HEK293T (cell line): ENCODE measurements around the gene UBL4A.

Experiments used
- CTCF ChIA-PET: fragments of 350-600 bp; formaldehyde crosslinking; extraction: SDS; loops from one replicate; lab custom pipeline; 2021; ENCODE audit warnings: antibody characterized with exemption, inconsistent platforms; lab: Yijun Ruan, JAX
- POLR2A ChIA-PET: fragments of 350-600 bp; formaldehyde crosslinking; extraction: SDS; loops from one replicate; lab custom pipeline; 2020; ENCODE audit warnings: antibody characterized with exemption, inconsistent platforms; lab: Yijun Ruan, JAX
- DNase-seq: peaks from one replicate; pipeline ENCODE4 v3.0.0; 2012; ENCODE audit warnings: mixed read lengths; ENCODE audit errors: extremely low spot score
- ARNT ChIP-seq: fragments of 450-650 bp; IDR thresholded peaks from 2 replicates; pipeline ENCODE4 v1.6.1; 2017; ENCODE audit warnings: mild to moderate bottlenecking
- BHLHE40 ChIP-seq: fragments of 450-650 bp; IDR thresholded peaks from 2 replicates; pipeline ENCODE4 v1.6.1; 2016; ENCODE audit warnings: mild to moderate bottlenecking, moderate library complexity, borderline replicate concordance
- CTBP1 ChIP-seq: fragments of 450-650 bp; IDR thresholded peaks from 2 replicates; pipeline ENCODE4 v1.6.1; 2016; ENCODE audit warnings: borderline replicate concordance
- ELF4 ChIP-seq: fragments of 450-650 bp; IDR thresholded peaks from 2 replicates; pipeline ENCODE4 v1.6.1; 2017; ENCODE audit warnings: antibody characterized with exemption
- FOXA1 ChIP-seq: fragments of 450-650 bp; IDR thresholded peaks from 2 replicates; pipeline ENCODE4 v1.6.1; 2016; ENCODE audit warnings: mild to moderate bottlenecking
- FOXK2 ChIP-seq: fragments of 450-650 bp; IDR thresholded peaks from 2 replicates; pipeline ENCODE4 v1.6.1; 2016; ENCODE audit warnings: mild to moderate bottlenecking
- FOXM1 ChIP-seq: fragments of 450-650 bp; IDR thresholded peaks from 2 replicates; pipeline ENCODE4 v1.6.1; 2017; ENCODE audit warnings: mild to moderate bottlenecking, borderline replicate concordance
- HDGF ChIP-seq: fragments of 450-650 bp; IDR thresholded peaks from 2 replicates; pipeline ENCODE4 v1.6.1; 2017; ENCODE audit warnings: antibody characterized with exemption, borderline replicate concordance
- L3MBTL2 ChIP-seq: fragments of 450-650 bp; conservative IDR thresholded peaks from 2 replicates; pipeline ENCODE4 v1.6.1; 2016; ENCODE audit warnings: mild to moderate bottlenecking
- LEF1 ChIP-seq: fragments of 450-650 bp; IDR thresholded peaks from 2 replicates; pipeline ENCODE4 v1.6.1; 2017; ENCODE audit warnings: mild to moderate bottlenecking, borderline replicate concordance
- NFRKB ChIP-seq: fragments of 450-650 bp; IDR thresholded peaks from 2 replicates; pipeline ENCODE4 v1.6.1; 2016; ENCODE audit warnings: mild to moderate bottlenecking, moderate library complexity
- SP1 ChIP-seq: fragments of 450-650 bp; IDR thresholded peaks from 2 replicates; pipeline ENCODE4 v1.6.1; 2017
- SUZ12 ChIP-seq: fragments of 450-650 bp; IDR thresholded peaks from 2 replicates; pipeline ENCODE4 v1.6.1; 2016; ENCODE audit warnings: mild to moderate bottlenecking
- TARDBP ChIP-seq: fragments of 450-650 bp; IDR thresholded peaks from 2 replicates; pipeline ENCODE4 v1.6.1; 2016
- ZNF384 ChIP-seq: fragments of 450-650 bp; IDR thresholded peaks from 2 replicates; pipeline ENCODE4 v1.6.1; 2016
- TF ChIP-seq, protein P1 (sequence below): fragments of 450-650 bp; IDR thresholded peaks from 2 replicates; pipeline ENCODE4 v1.6.1; 2016

Gene UBL4A

GRCh38 chrX:154488336-154489075, 2.1 kb upstream of the UBL4A start:
- DNase-seq = no peak
- TF ChIP-seq FOXK2 (no peak), SUZ12 (no peak), NFRKB (no peak), HDGF (no peak), TARDBP (no peak)
- ChIA-PET CTCF (interaction anchor here (0.5 kb wide), 1 partner anchor 48 kb away, joined by 4 read pairs; no protein-coding TSS in a partner anchor), POLR2A (interaction anchor here (1.1 to 4.2 kb wide), 10 partner anchors 8 to 90 kb away, joined by 3 to 21 read pairs (median 5); partner anchors contain the start of genes FAM3A, LAGE3, RPL10 and TAFAZZIN)

- TF ChIP-seq FOXK2 = no peak
- no peak for TF ChIP-seq SP1
- TF ChIP-seq FOXM1 = no peak
- no peak for TF ChIP-seq FOXA1
- TF ChIP-seq CTBP1 = no peak
- TF ChIP-seq L3MBTL2 = no peak
- no peak for TF ChIP-seq TARDBP
- TF ChIP-seq ELF4 = no peak
- no peak for TF ChIP-seq BHLHE40
- TF ChIP-seq HDGF = no peak
- TF ChIP-seq, protein P1, sequence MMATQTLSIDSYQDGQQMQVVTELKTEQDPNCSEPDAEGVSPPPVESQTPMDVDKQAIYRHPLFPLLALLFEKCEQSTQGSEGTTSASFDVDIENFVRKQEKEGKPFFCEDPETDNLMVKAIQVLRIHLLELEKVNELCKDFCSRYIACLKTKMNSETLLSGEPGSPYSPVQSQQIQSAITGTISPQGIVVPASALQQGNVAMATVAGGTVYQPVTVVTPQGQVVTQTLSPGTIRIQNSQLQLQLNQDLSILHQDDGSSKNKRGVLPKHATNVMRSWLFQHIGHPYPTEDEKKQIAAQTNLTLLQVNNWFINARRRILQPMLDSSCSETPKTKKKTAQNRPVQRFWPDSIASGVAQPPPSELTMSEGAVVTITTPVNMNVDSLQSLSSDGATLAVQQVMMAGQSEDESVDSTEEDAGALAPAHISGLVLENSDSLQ = no peak
- TF ChIP-seq SUZ12 = no peak
- no peak for TF ChIP-seq LEF1
- no peak for TF ChIP-seq ZNF384
- no peak for TF ChIP-seq NFRKB
- no peak for TF ChIP-seq ARNT
- POLR2A ChIA-PET = interaction anchor here (1.2 to 4.2 kb wide), 9 partner anchors 10 to 90 kb away, joined by 3 to 19 read pairs (median 5); partner anchors contain the start of genes LAGE3, RPL10 and TAFAZZIN
- CTCF ChIA-PET = no interaction called here
- DNase-seq = no peak
Observed at GRCh38 chrX:154487518-154488290, 1.3 kb upstream of the UBL4A start.

- POLR2A ChIA-PET = interaction anchor here (1.0 to 1.4 kb wide), 4 partner anchors 41 to 74 kb away, joined by 3 to 7 read pairs (median 5); no protein-coding TSS in a partner anchor
- no peak for DNase-seq
Observed at GRCh38 chrX:154486052-154486395, 391 bp downstream of the UBL4A start.

GRCh38 chrX:154485150-154486051, 1.0 kb downstream of the UBL4A start:
- POLR2A ChIA-PET = interaction anchor here (1.0 kb wide), 2 partner anchors 42 to 43 kb away, joined by 3 to 7 read pairs; no protein-coding TSS in a partner anchor
- CTCF ChIA-PET = no interaction called here
- no peak for DNase-seq
- TF ChIP-seq ARNT (no peak), FOXK2 (no peak), HDGF (no peak), SP1 (no peak), FOXA1 (no peak), FOXM1 (no peak), CTBP1 (no peak)

More at GRCh38 chrX:154486052-154486395, 391 bp downstream of the UBL4A start:
- TF ChIP-seq SP1 = no peak
- no peak for TF ChIP-seq LEF1
- TF ChIP-seq, protein P1 = no peak
- no peak for TF ChIP-seq ARNT
- no peak; the same call in 1 of the 2 replicates for TF ChIP-seq L3MBTL2
- TF ChIP-seq SUZ12 = no peak
- TF ChIP-seq TARDBP = no peak
- no peak for TF ChIP-seq ZNF384
- no peak for TF ChIP-seq HDGF
- no peak for TF ChIP-seq NFRKB
- TF ChIP-seq CTBP1 = no peak
- CTCF ChIA-PET = no interaction called here

DNA sequence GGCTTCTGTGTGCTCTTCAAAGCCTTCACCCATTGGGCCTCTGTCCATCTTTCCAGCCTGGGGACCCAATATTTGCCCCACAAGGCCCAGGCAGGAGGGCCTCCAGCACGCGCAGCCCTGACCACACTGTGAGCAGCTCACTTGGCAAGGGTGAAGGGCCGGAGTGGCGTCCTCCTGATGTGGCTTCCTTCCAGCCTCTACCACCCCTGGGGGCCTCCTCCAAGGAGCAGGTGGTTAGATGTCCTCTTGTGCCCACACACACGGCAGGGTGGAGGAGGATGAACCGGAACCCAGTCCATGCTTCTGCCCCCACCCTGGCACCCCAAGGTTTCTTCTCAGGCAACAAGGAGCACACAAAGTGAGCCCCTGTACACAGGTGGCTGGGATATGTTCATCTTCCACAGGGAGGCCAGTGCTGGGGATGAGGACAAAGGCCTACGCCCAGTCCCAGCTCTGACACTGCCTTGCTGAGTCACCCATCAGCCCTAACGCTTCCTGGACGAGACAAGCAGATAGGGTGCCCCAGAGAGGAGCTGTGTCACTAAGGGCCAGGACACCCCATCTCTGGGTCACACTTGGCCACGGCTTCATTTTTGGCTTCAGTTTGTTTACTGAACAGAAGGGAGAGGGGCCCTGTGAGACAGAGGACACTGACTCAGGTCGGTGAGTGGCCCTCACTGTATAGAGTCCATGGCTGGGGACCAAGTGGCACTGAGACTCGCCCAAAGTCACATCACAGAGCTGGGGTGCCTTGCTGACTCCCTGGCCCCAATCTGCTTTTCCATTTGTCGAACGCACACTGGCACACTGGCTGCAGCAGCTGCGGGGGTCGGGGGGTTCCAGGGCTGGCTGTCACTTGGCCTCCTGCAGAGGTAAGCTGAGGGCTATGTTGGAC, 1.9 kb downstream of the UBL4A start:
- CTCF ChIA-PET = no interaction called here
- TF ChIP-seq FOXK2 (no peak), HDGF (no peak), ZNF384 (no peak)
- TF ChIP-seq, protein P1 = no peak
- POLR2A ChIA-PET = interaction anchor here (1.4 kb wide), 1 partner anchor 87 kb away, joined by 4 read pairs; the partner anchor contains the start of gene RPL10
- no peak for DNase-seq
